K562 (cell line): ENCODE results near the gene TAC3. TPM values are rescaled to one million over a fixed set of nuclear protein-coding genes. Genes with fewer than 3 reads are reported as not detected.
A peak's percentile ranks its signal among the peaks of the same experiment; 100 is the strongest.

Source experiments
- ATAC-seq: fragments of 200-7000 bp; cut with Tn5 transposase; 3 replicates; pipeline ENCODE4 v1.9.1; 2020; ENCODE audit warnings: moderate library complexity
- BruUV-seq: library from RNA; stranded (reverse); fragments of 400-500 nt; replicated peaks from 2 replicates; lab custom pipeline; 2021; lab: Mats Ljungman, UMichigan
- CTCF ChIA-PET: fragments of 300-600 bp; formaldehyde crosslinking; extraction: SDS; loops from one replicate; lab custom pipeline; 2021; ENCODE audit warnings: low intra/inter-chr PET ratio; lab: Yijun Ruan, JAX
- POLR2A ChIA-PET: fragments of 300-600, 350-650 bp; sonication (Branson Sonifier 250); formaldehyde crosslinking; extraction: SDS; loops from one replicate; lab custom pipeline; 2021; ENCODE audit warnings: antibody characterized with exemption, inconsistent platforms; lab: Yijun Ruan, JAX
- DNase-seq, 4 experiments: peaks; one replicate each; pipeline versions ENCODE4 v3.0.0 to v3.0.0-alpha.2; 2011 to 2018; ENCODE audit warnings: low spot score in 3 of 4, mixed read lengths in 3 of 4; ENCODE audit errors: extremely low read depth in 1 of 4
- FAIRE-seq: peaks from 2 replicates; lab custom pipeline; 2011; peaks lifted over from hg19 to GRCh38; lab: Jason Lieb, UNC
- H2AFZ ChIP-seq: 2 replicates; pipeline ENCODE4 v1.6.0; 2011; ENCODE audit warnings: low read depth, low read length, control low read depth, inconsistent platforms
- H3K27ac ChIP-seq: fragments of 200-600 bp; 3 replicates; pipeline ENCODE4 v1.8.0; 2011; ENCODE audit warnings: low read depth, mild to moderate bottlenecking, control low read depth, inconsistent platforms, low read length, moderate library complexity, mixed read lengths; ENCODE audit errors: extremely low read depth
- H3K27me3 ChIP-seq, 2 experiments: fragments of 300-600 bp in 1 of 2; 2 replicates in 1 of 2; 3 replicates in 1 of 2; pipeline versions ENCODE4 v1.6.0 to v1.8.0; 2011; ENCODE audit warnings: inconsistent platforms in 2 of 2, low read length in 2 of 2, mild to moderate bottlenecking in 1 of 2, mixed read lengths in 1 of 2, moderate library complexity in 1 of 2; ENCODE audit not compliant: control insufficient read depth in 2 of 2, insufficient read depth in 2 of 2
- H3K36me3 ChIP-seq: fragments of 300-600 bp; 3 replicates; pipeline ENCODE4 v1.8.0; 2011; ENCODE audit warnings: mild to moderate bottlenecking, low read length, inconsistent platforms; ENCODE audit not compliant: control insufficient read depth, insufficient read depth
- H3K4me1 ChIP-seq, 2 experiments: fragments of 200-600 bp in 1 of 2; replicated peaks in 1 of 2; 2 replicates in 1 of 2; 3 replicates in 1 of 2; pipeline versions ENCODE4 v1.5.1 to v1.8.0; 2011; ENCODE audit warnings: inconsistent platforms in 2 of 2, low read length in 2 of 2, mild to moderate bottlenecking in 1 of 2, mixed read lengths in 1 of 2, moderate library complexity in 1 of 2; ENCODE audit not compliant: control insufficient read depth in 2 of 2, insufficient read depth in 2 of 2
- H3K4me2 ChIP-seq: 2 replicates; pipeline ENCODE4 v1.6.1; 2011; ENCODE audit warnings: low read length, control low read depth, inconsistent platforms, mixed read lengths; ENCODE audit not compliant: insufficient read depth
- H3K4me3 ChIP-seq: fragments of 200-600 bp; sonication (generic), shearing (Covaris generic); 2 replicates; pipeline ENCODE4 v1.5.1; 2016; ENCODE audit warnings: control low read depth, inconsistent platforms
- H3K79me2 ChIP-seq: fragments of 200-600 bp; 3 replicates; pipeline ENCODE4 v1.8.0; 2011; ENCODE audit warnings: low read length, inconsistent platforms; ENCODE audit not compliant: control insufficient read depth, insufficient read depth
- H3K9ac ChIP-seq, 2 experiments: 2 replicates each; pipeline versions ENCODE4 v1.6.0 to v1.6.1; 2011; ENCODE audit warnings: low read depth in 2 of 2, low read length in 2 of 2, control low read depth in 1 of 2, inconsistent platforms in 1 of 2, mild to moderate bottlenecking in 1 of 2, mixed read lengths in 1 of 2; ENCODE audit not compliant: insufficient read depth in 1 of 2
- H3K9me1 ChIP-seq: one replicate; pipeline ENCODE4 v1.6.0; 2011; ENCODE audit warnings: inconsistent platforms, mild to moderate bottlenecking, low read length, moderate library complexity; ENCODE audit not compliant: control insufficient read depth, insufficient read depth
- H3K9me3 ChIP-seq: replicated peaks from 2 replicates; pipeline ENCODE4 v1.5.1; 2011; ENCODE audit warnings: low read depth, low read length, inconsistent platforms; ENCODE audit not compliant: control insufficient read depth, insufficient read depth
- H4K20me1 ChIP-seq: replicated peaks from 2 replicates; pipeline ENCODE4 v1.6.1; 2011; ENCODE audit warnings: low read length, inconsistent platforms, mixed read lengths; ENCODE audit not compliant: control insufficient read depth, insufficient read depth
- ARID2 ChIP-seq: fragments of 450-650 bp; IDR thresholded peaks from 2 replicates; pipeline ENCODE4 v1.6.1; 2017; ENCODE audit warnings: antibody characterized with exemption, mild to moderate bottlenecking
- CHD4 ChIP-seq: fragments of 200-600 bp; sonication (generic); IDR thresholded peaks from 3 replicates; pipeline ENCODE4 v1.6.1; 2012; ENCODE audit warnings: low read depth, mild to moderate bottlenecking, mixed read lengths, low read length, inconsistent platforms; ENCODE audit not compliant: insufficient read depth, insufficient replicate concordance, poor library complexity, severe bottlenecking
- HLTF ChIP-seq: fragments of 450-650 bp; IDR thresholded peaks from 2 replicates; pipeline ENCODE4 v1.6.1; 2016
- HSF4 ChIP-seq: fragments of 250-450 bp; sonication (Bioruptor Pico); IDR thresholded peaks from 2 replicates; pipeline ENCODE4 v2.1.2; 2022; ENCODE audit warnings: mild to moderate bottlenecking, moderate library complexity, borderline replicate concordance
- L3MBTL2 ChIP-seq: fragments of 450-650 bp; IDR thresholded peaks from 2 replicates; pipeline ENCODE4 v1.6.1; 2016; ENCODE audit warnings: mild to moderate bottlenecking, moderate library complexity
- LARP7 ChIP-seq: fragments of 450-650 bp; IDR thresholded peaks from 2 replicates; pipeline ENCODE4 v1.6.1; 2016
- MEIS2 ChIP-seq: fragments of 450-650 bp; IDR thresholded peaks from 2 replicates; pipeline ENCODE4 v1.6.1; 2014; ENCODE audit warnings: mild to moderate bottlenecking; ENCODE audit not compliant: partially characterized antibody
- NR2C1 ChIP-seq, 2 experiments: fragments of 450-650 bp; IDR thresholded peaks; 2 replicates each; pipeline ENCODE4 v1.6.1; 2017; ENCODE audit warnings: mild to moderate bottlenecking in 2 of 2, antibody characterized with exemption in 1 of 2, inconsistent platforms in 1 of 2, missing compliant biosample characterization in 1 of 2, missing genetic modification characterization in 1 of 2
- PPARD ChIP-seq: fragments of 250-450 bp; sonication (Bioruptor Pico); IDR thresholded peaks from 2 replicates; pipeline ENCODE4 v1.8.0; 2022; ENCODE audit warnings: inconsistent platforms, mild to moderate bottlenecking, moderate library complexity
- PTTG1 ChIP-seq: fragments of 450-650 bp; IDR thresholded peaks from 2 replicates; pipeline ENCODE4 v1.6.1; 2016; ENCODE audit warnings: low read depth, mild to moderate bottlenecking, missing genetic modification characterization, missing compliant biosample characterization
- RAD21 ChIP-seq, 2 experiments: fragments of 250-450 bp in 1 of 2; fragments of 450-650 bp in 1 of 2; sonication (Bioruptor Pico) in 1 of 2; formaldehyde crosslinking in 1 of 2; IDR thresholded peaks in 1 of 2; conservative IDR thresholded peaks in 1 of 2; 2 replicates each; pipeline versions ENCODE4 v1.4.0 to v1.8.0; 2020 to 2022; ENCODE audit warnings: mild to moderate bottlenecking in 2 of 2, moderate library complexity in 1 of 2
- RNF2 ChIP-seq: sonication (generic); IDR thresholded peaks from 2 replicates; pipeline ENCODE4 v1.6.1; 2016
- TCF3 ChIP-seq: sonication (generic); formaldehyde crosslinking; IDR thresholded peaks from 2 replicates; pipeline ENCODE4 v1.4.0; 2020; ENCODE audit warnings: mild to moderate bottlenecking, missing genetic modification reagents
- TFAM ChIP-seq: fragments of 250-450 bp; sonication (Bioruptor Pico); conservative IDR thresholded peaks from 2 replicates; pipeline ENCODE4 v1.5.0; 2021; ENCODE audit warnings: mild to moderate bottlenecking, moderate library complexity
- ZNF140 ChIP-seq: fragments of 250-450 bp; sonication (Bioruptor Pico); IDR thresholded peaks from 2 replicates; pipeline ENCODE4 v1.8.0; 2021; ENCODE audit warnings: moderate library complexity, mild to moderate bottlenecking, inconsistent platforms
- WGBS: fragments of 100-300 bp; shearing (Covaris generic); methylation state at CpG from one replicate; pipeline ENCODE4 v1.1.6; 2016; ENCODE audit warnings: low coverage, mixed read lengths; ENCODE audit not compliant: insufficient coverage; ENCODE audit errors: missing lambda C conversion rate; 5-methylcytosine and 5-hydroxymethylcytosine counted together
- in situ Hi-C: fragments of 300-500 bp; cut with MboI; formaldehyde crosslinking; loops from 4 replicates; pipeline ENCODE4 v1.15.0; 2018; ENCODE audit warnings: inconsistent platforms, mixed read lengths
- intact Hi-C: fragments of 100-400 bp; cut with micrococcal nuclease; formaldehyde crosslinking; loops from 2 replicates; pipeline ENCODE4 v1.14.2; 2022
- polyA plus RNA-seq, 8 experiments: library from polyadenylated mRNA; depleted of rRNA in 4 of 8; stranded (reverse) in 5 of 8; unstranded in 3 of 8; fragments of >200 nt; fragmentation: Nextera tagmentation in 2 of 8; fragmentation: Illumina TruSeq in 1 of 8; extraction: Ambion mirVana in 2 of 8; extraction: Trizol in 1 of 8; gene quantifications; 2 replicates each; pipeline versions ENCODE4 v1.2.1 to v1.2.3, GENCODE V29; 2011 to 2014; ENCODE audit warnings: inconsistent platforms in 1 of 8, missing spikeins in 1 of 8
- total RNA-seq, 7 experiments: library from RNA; depleted of rRNA in 6 of 7; stranded (reverse); fragments of >200 nt in 6 of 7; fragmentation: Illumina TruSeq in 2 of 7; extraction: Trizol in 2 of 7; gene quantifications; 2 replicates each; pipeline versions ENCODE4 v1.2.1 to v1.2.3, GENCODE V29; 2011 to 2021; ENCODE audit warnings: low replicate concordance in 1 of 7
- TF ChIP-seq, protein P1 (sequence below): fragments of 450-650 bp; IDR thresholded peaks from 2 replicates; pipeline ENCODE4 v1.7.1; 2018; ENCODE audit warnings: mild to moderate bottlenecking, low read depth; ENCODE audit not compliant: partially characterized antibody
- TF ChIP-seq, protein P2 (sequence below): sonication (generic); formaldehyde crosslinking; IDR thresholded peaks from 2 replicates; pipeline ENCODE4 v1.8.0; 2022; ENCODE audit warnings: missing genetic modification reagents, mild to moderate bottlenecking, borderline replicate concordance

The TAC3 gene
- total and polyA plus RNA-seq, 9 of the 15 experiments (the other 6 are each of a cell fraction or from before 2014, with no cell fraction given): 0.29 to 2.8 (median 1.4) TPM

DNA sequence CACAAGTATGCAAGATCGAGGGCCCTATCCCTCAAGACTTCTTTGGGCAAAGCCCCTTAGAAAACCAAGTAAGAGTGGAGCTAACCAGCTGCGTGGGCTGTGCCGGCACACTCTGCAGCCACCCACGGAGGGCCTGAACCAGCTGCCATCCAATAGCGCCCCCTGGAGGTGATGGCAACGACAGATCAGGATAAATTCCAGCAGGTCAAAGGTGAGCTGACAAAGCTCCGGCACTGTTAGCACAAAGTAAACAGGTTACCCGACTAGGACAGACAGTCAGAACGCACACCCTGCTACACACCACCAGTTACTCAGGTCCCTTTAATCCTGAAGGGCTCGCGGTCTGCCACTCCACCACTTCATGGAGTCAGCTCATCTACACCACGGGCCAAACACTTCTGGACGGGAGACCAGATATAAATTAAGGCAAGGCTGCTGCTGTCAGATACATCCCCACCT is 14.9 kb downstream of the TAC3 start:
- Histone ChIP-seq H3K4me3 (no peak overlapping the region), H2AFZ (no peak overlapping the region), H3K9me3 (no peaks in the 10 kb centered on the region), H3K36me3 (peaks cover 63% of the 10 kb centered on the region), H4K20me1 (no peaks in the 10 kb centered on the region; the same call in 1 of the 2 replicates), H3K79me2 (peaks cover 55% of the 10 kb centered on the region), H3K27me3 (no peaks in the 10 kb centered on the region), H3K9ac (no peak overlapping the region; a peak in 1 of 4 replicates), H3K27ac (no peak overlapping the region; the same call in 2 of the 3 replicates), H3K4me1 (peaks cover 22 to 24% of the 10 kb centered on the region in 2 experiments; a peak in 4 of 5 replicates), H3K9me1 (peaks cover 3% of the 10 kb centered on the region), H3K4me2 (peak overlapping the region; percentile 40; the same call in 1 of the 2 replicates)
- ATAC-seq (peak; percentile 85), DNase-seq (peak; percentile 82 to 91 (median 84)), FAIRE-seq (peak; percentile 97)
- BruUV-seq: no TSS peak
- ChIA-PET POLR2A (interaction anchor here (0.5 to 2.6 kb wide), 10 partner anchors 9 to 321 kb away, joined by 3 to 8 read pairs (median 4); partner anchors contain the start of gene NACA), CTCF (interaction anchor here (0.6 to 2.1 kb wide), 7 partner anchors 14 to 244 kb away, joined by 3 to 30 read pairs (median 5); no protein-coding TSS in a partner anchor)
- in situ Hi-C loops (loop anchor here (5.0 kb wide), 2 partner anchors 164 to 244 kb away; no protein-coding TSS in a partner anchor), intact Hi-C loops (loop anchor here (1.0 to 10.0 kb wide), 5 partner anchors 13 to 367 kb away; partner anchors contain the start of gene BAZ2A)
- 18% methylated on average over 13 of the region's 13 CpGs for WGBS
- no peak for TF ChIP-seq CHD4
- TF ChIP-seq MEIS2: peak; percentile 57
- TF ChIP-seq L3MBTL2: peak; percentile 43; the same call in 1 of the 2 replicates
- TF ChIP-seq RAD21 (CRISPR knock-in tag; conservative IDR thresholded peaks at IDR 0.05 in 1 of 2, IDR thresholded peaks at IDR 0.05 in 1 of 2): peak; percentile 97
- TF ChIP-seq HLTF: no peak
- TF ChIP-seq TFAM (CRISPR knock-in tag): no peak
- TF ChIP-seq, protein P1, sequence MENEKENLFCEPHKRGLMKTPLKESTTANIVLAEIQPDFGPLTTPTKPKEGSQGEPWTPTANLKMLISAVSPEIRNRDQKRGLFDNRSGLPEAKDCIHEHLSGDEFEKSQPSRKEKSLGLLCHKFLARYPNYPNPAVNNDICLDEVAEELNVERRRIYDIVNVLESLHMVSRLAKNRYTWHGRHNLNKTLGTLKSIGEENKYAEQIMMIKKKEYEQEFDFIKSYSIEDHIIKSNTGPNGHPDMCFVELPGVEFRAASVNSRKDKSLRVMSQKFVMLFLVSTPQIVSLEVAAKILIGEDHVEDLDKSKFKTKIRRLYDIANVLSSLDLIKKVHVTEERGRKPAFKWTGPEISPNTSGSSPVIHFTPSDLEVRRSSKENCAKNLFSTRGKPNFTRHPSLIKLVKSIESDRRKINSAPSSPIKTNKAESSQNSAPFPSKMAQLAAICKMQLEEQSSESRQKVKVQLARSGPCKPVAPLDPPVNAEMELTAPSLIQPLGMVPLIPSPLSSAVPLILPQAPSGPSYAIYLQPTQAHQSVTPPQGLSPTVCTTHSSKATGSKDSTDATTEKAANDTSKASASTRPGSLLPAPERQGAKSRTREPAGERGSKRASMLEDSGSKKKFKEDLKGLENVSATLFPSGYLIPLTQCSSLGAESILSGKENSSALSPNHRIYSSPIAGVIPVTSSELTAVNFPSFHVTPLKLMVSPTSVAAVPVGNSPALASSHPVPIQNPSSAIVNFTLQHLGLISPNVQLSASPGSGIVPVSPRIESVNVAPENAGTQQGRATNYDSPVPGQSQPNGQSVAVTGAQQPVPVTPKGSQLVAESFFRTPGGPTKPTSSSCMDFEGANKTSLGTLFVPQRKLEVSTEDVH: no peak
- peak; percentile 88 for TF ChIP-seq ARID2
- no peak for TF ChIP-seq LARP7
- no peak for TF ChIP-seq RNF2
- no peak for TF ChIP-seq PPARD (CRISPR knock-in tag)
- no peak for TF ChIP-seq PTTG1 (tag)
- TF ChIP-seq ZNF140: no peak
- no peak for TF ChIP-seq HSF4 (CRISPR knock-in tag)
- TF ChIP-seq, protein P2, sequence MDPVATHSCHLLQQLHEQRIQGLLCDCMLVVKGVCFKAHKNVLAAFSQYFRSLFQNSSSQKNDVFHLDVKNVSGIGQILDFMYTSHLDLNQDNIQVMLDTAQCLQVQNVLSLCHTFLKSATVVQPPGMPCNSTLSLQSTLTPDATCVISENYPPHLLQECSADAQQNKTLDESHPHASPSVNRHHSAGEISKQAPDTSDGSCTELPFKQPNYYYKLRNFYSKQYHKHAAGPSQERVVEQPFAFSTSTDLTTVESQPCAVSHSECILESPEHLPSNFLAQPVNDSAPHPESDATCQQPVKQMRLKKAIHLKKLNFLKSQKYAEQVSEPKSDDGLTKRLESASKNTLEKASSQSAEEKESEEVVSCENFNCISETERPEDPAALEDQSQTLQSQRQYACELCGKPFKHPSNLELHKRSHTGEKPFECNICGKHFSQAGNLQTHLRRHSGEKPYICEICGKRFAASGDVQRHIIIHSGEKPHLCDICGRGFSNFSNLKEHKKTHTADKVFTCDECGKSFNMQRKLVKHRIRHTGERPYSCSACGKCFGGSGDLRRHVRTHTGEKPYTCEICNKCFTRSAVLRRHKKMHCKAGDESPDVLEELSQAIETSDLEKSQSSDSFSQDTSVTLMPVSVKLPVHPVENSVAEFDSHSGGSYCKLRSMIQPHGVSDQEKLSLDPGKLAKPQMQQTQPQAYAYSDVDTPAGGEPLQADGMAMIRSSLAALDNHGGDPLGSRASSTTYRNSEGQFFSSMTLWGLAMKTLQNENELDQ (CRISPR knock-in tag): no peak
- TF ChIP-seq NR2C1 (IDR thresholded peaks at IDR 0.05): peak; percentile 93
- peak; percentile 96 for TF ChIP-seq NR2C1 (tag; IDR thresholded peaks at IDR 0.05)
- TF ChIP-seq TCF3 (CRISPR knock-in tag): 0 out of 2 replicates have a peak, but pooled peaks have one; percentile 33
